CD4-positive, CD25-positive, alpha-beta regulatory T cell (primary cell): Measurements from ENCODE around the gene PJVK. TPM values are rescaled to one million over a fixed set of nuclear protein-coding genes. Genes with fewer than 3 reads are reported as not detected.
"Not testable (repeated sequence)": the region's sequence is repeated elsewhere in the genome, so short reads cannot be mapped to it uniquely, and the experiment has no call there.

ENCODE experiments used
- ATAC-seq, 2 donors: fragments of 150-1000 bp; cut with Tn5 transposase; one replicate each; pipeline ENCODE4 v1.10.0; 2021; ENCODE audit warnings: low read depth in 2 of 2, moderate number of reproducible peaks in 2 of 2, moderate library complexity in 1 of 2
- DNase-seq, 3 donors: peaks; one replicate each; pipeline versions ENCODE4 v3.0.0 to v3.0.0-alpha.2; 2012 to 2022; ENCODE audit warnings: mixed read lengths in 1 of 3
- H3K27ac ChIP-seq: one replicate; pipeline ENCODE4 v1.7.0; 2013; ENCODE audit warnings: mild to moderate bottlenecking, low read length; ENCODE audit not compliant: insufficient read depth, poor library complexity, severe bottlenecking
- H3K27me3 ChIP-seq: one replicate; pipeline ENCODE4 v1.7.0; 2013; ENCODE audit warnings: low read length; ENCODE audit not compliant: control insufficient read depth, insufficient read depth
- H3K36me3 ChIP-seq: one replicate; pipeline ENCODE4 v1.7.0; 2013; ENCODE audit warnings: mild to moderate bottlenecking, low read length, moderate library complexity; ENCODE audit not compliant: control insufficient read depth, insufficient read depth
- H3K4me1 ChIP-seq: 2 replicates; pipeline ENCODE4 v1.7.0; 2013; ENCODE audit warnings: mild to moderate bottlenecking, low read length; ENCODE audit not compliant: insufficient read depth, control insufficient read depth, poor library complexity, severe bottlenecking
- H3K4me3 ChIP-seq: one replicate; pipeline ENCODE4 v1.7.0; 2013; ENCODE audit warnings: low read depth, mild to moderate bottlenecking, low read length, moderate library complexity
- H3K9me3 ChIP-seq, 2 experiments: 1 replicate in 1 of 2; 2 replicates in 1 of 2; pipeline ENCODE4 v1.7.0; 2013; ENCODE audit warnings: low read length in 2 of 2, mild to moderate bottlenecking in 1 of 2, moderate library complexity in 1 of 2; ENCODE audit not compliant: control insufficient read depth in 2 of 2
- H3K27ac Mint-ChIP-seq, 3 donors: one replicate each; pipeline ENCODE4 v1.8.0; 2020 to 2022; ENCODE audit warnings: mild to moderate bottlenecking in 3 of 3, mixed read lengths in 3 of 3, moderate library complexity in 2 of 3
- H3K27me3 Mint-ChIP-seq: one replicate; pipeline ENCODE4 v1.8.0; 2022; ENCODE audit warnings: mild to moderate bottlenecking, mixed read lengths
- H3K36me3 Mint-ChIP-seq: one replicate; pipeline ENCODE4 v1.8.0; 2020; ENCODE audit warnings: mixed read lengths
- H3K4me1 Mint-ChIP-seq, 4 donors: one replicate each; pipeline ENCODE4 v1.8.0; 2020 to 2022; ENCODE audit warnings: mixed read lengths in 4 of 4, mild to moderate bottlenecking in 1 of 4
- H3K4me3 Mint-ChIP-seq, 4 donors: one replicate each; pipeline ENCODE4 v1.8.0; 2020 to 2022; ENCODE audit warnings: mild to moderate bottlenecking in 4 of 4, mixed read lengths in 4 of 4, moderate library complexity in 3 of 4
- H3K9me3 Mint-ChIP-seq, 7 donors: one replicate each; pipeline ENCODE4 v1.8.0; 2020 to 2022; ENCODE audit warnings: mixed read lengths in 7 of 7, mild to moderate bottlenecking in 3 of 7, moderate library complexity in 2 of 7
- polyA plus RNA-seq, 4 donors: library from polyadenylated mRNA; unstranded; fragments of 300-500 nt; fragmentation: Illumina TruSeq; gene quantifications; one replicate each; pipeline ENCODE4 v1.2.3, GENCODE V29; 2021
- total RNA-seq: library from RNA; stranded (reverse); gene quantifications from one replicate; pipeline ENCODE4 v1.2.3, GENCODE V29; 2022

Gene PJVK
- total and polyA plus RNA-seq, 5 donors from 2014 or later, result 0.22 to 3.1 (median 0.57) TPM

GRCh38 chr2:178457390-178457886, 6.3 kb downstream of the PJVK start:
- Histone ChIP-seq H3K27me3 (no peaks in the 10 kb centered on the region), H3K9me3 (no peaks in the 10 kb centered on the region), H3K4me3 (no peak overlapping the region), H3K27ac (no peak overlapping the region), H3K36me3 (no peaks in the 10 kb centered on the region), H3K4me1 (no peaks in the 10 kb centered on the region)
- H3K4me1 Mint-ChIP-seq, result peaks cover 0 to 1% (median 0%) of the 10 kb centered on the region in 4 donors
- DNase-seq (no peak), ATAC-seq (no peak)
- no peaks in the 10 kb centered on the region for H3K36me3 Mint-ChIP-seq
- no peaks in the 10 kb centered on the region for H3K9me3 Mint-ChIP-seq
- no peak overlapping the region for H3K4me3 Mint-ChIP-seq
- no peak overlapping the region for H3K27ac Mint-ChIP-seq
- peaks cover 15% of the 10 kb centered on the region for H3K27me3 Mint-ChIP-seq

- H3K27me3 ChIP-seq, result no peaks in the 10 kb centered on the region
- DNase-seq (no peak), ATAC-seq (no peak)
- H3K4me1 ChIP-seq, result no peaks in the 10 kb centered on the region
- Mint-ChIP-seq H3K27ac (no peak overlapping the region), H3K9me3 (no peaks in the 10 kb centered on the region), H3K36me3 (peaks cover 8% of the 10 kb centered on the region), H3K4me1 (peaks cover 0 to 5% (median under 1%) of the 10 kb centered on the region in 4 donors), H3K4me3 (no peak overlapping the region), H3K27me3 (no peaks in the 10 kb centered on the region)
- H3K27ac ChIP-seq, result no peak overlapping the region
- no peak overlapping the region for H3K4me3 ChIP-seq
- H3K9me3 ChIP-seq, result no peaks in the 10 kb centered on the region
- H3K36me3 ChIP-seq, result no peaks in the 10 kb centered on the region
Measured at GRCh38 chr2:178469219-178469849, 18.2 kb downstream of the PJVK start.

- H3K27me3 Mint-ChIP-seq, DNase-seq, H3K4me3 Mint-ChIP-seq, H3K36me3 Mint-ChIP-seq, H3K9me3 Mint-ChIP-seq, H3K27ac ChIP-seq, H3K27me3 ChIP-seq, H3K4me1 ChIP-seq, H3K27ac Mint-ChIP-seq, H3K4me1 Mint-ChIP-seq, H3K4me3 ChIP-seq, H3K36me3 ChIP-seq, H3K9me3 ChIP-seq, ATAC-seq: not testable (repeated sequence)
Measured at GRCh38 chr2:178471313-178471712, 20.1 kb downstream of the PJVK start.

GRCh38 chr2:178473373-178473772, 22.2 kb downstream of the PJVK start:
- no peaks in the 10 kb centered on the region for H3K36me3 ChIP-seq
- no peak for DNase-seq
- H3K9me3 ChIP-seq, result no peaks in the 10 kb centered on the region
- Mint-ChIP-seq H3K36me3 (no peaks in the 10 kb centered on the region), H3K27ac (peak overlapping the region in 1 of 3 donors; percentile 39), H3K4me3 (no peak overlapping the region), H3K4me1 (peaks cover 4 to 13% (median 7%) of the 10 kb centered on the region in 4 donors), H3K27me3 (peaks cover 2% of the 10 kb centered on the region), H3K9me3 (no peaks in the 10 kb centered on the region)
- H3K4me3 ChIP-seq, result no peak overlapping the region
- H3K27me3 ChIP-seq, result no peaks in the 10 kb centered on the region
- no peak for ATAC-seq
- H3K4me1 ChIP-seq, result peaks cover 8% of the 10 kb centered on the region
- H3K27ac ChIP-seq, result no peak overlapping the region

GRCh38 chr2:178473931-178474330, 22.8 kb downstream of the PJVK start:
- Histone ChIP-seq H3K9me3 (no peaks in the 10 kb centered on the region), H3K36me3 (no peaks in the 10 kb centered on the region), H3K4me1 (peaks cover 12% of the 10 kb centered on the region), H3K4me3 (no peak overlapping the region), H3K27ac (no peak overlapping the region), H3K27me3 (no peaks in the 10 kb centered on the region)
- H3K27me3 Mint-ChIP-seq, result peaks cover 7% of the 10 kb centered on the region
- DNase-seq (no peak), ATAC-seq (no peak)
- H3K36me3 Mint-ChIP-seq, result no peaks in the 10 kb centered on the region
- H3K27ac Mint-ChIP-seq, result no peak overlapping the region
- no peak overlapping the region for H3K4me3 Mint-ChIP-seq
- no peaks in the 10 kb centered on the region for H3K9me3 Mint-ChIP-seq
- H3K4me1 Mint-ChIP-seq, result peaks cover 7 to 16% (median 9%) of the 10 kb centered on the region in 4 donors

GRCh38 chr2:178474560-178474959, 23.4 kb downstream of the PJVK start:
- Histone ChIP-seq H3K4me3 (no peak overlapping the region), H3K27me3 (no peaks in the 10 kb centered on the region), H3K9me3 (no peaks in the 10 kb centered on the region), H3K36me3 (no peaks in the 10 kb centered on the region), H3K27ac (no peak overlapping the region), H3K4me1 (peaks cover 17% of the 10 kb centered on the region)
- no peak overlapping the region for H3K4me3 Mint-ChIP-seq
- DNase-seq (no peak), ATAC-seq (no peak)
- H3K4me1 Mint-ChIP-seq, result peaks cover 13 to 22% (median 15%) of the 10 kb centered on the region in 4 donors
- no peak overlapping the region for H3K27ac Mint-ChIP-seq
- no peaks in the 10 kb centered on the region for H3K36me3 Mint-ChIP-seq
- H3K27me3 Mint-ChIP-seq, result peaks cover 10% of the 10 kb centered on the region
- H3K9me3 Mint-ChIP-seq, result no peaks in the 10 kb centered on the region

- Mint-ChIP-seq H3K4me3 (peak overlapping the region in 2 of 4 donors; percentile 1 to 10), H3K27me3 (peaks cover 11% of the 10 kb centered on the region), H3K9me3 (no peaks in the 10 kb centered on the region), H3K36me3 (no peaks in the 10 kb centered on the region), H3K27ac (peak overlapping the region in 2 of 3 donors; percentile 15 to 34), H3K4me1 (peaks cover 14 to 34% (median 21%) of the 10 kb centered on the region in 4 donors)
- Histone ChIP-seq H3K4me1 (peaks cover 36% of the 10 kb centered on the region), H3K27ac (no peak overlapping the region), H3K4me3 (no peak overlapping the region), H3K36me3 (no peaks in the 10 kb centered on the region), H3K9me3 (no peaks in the 10 kb centered on the region), H3K27me3 (no peaks in the 10 kb centered on the region)
- DNase-seq, result no peak
- ATAC-seq, result no peak
Measured at GRCh38 chr2:178476477-178476876, 25.3 kb downstream of the PJVK start.
